Stimulated activated CD4-positive, alpha-beta T cell treated with anti-CD3 and anti-CD28 coated beads, Interleukin-4, amount 100 ng/mL, for 24 hours (primary cell): Measurements from ENCODE around the gene TTYH3.
"Not testable (repeated sequence)": the region's sequence is repeated elsewhere in the genome, so short reads cannot be mapped to it uniquely, and the experiment has no call there.

Source experiments
- DNase-seq: peaks from one replicate; pipeline ENCODE4 v3.0.0-alpha.2; 2020

TTYH3 gene

GRCh38 chr7:2666588-2667250 is 34.9 kb downstream of the TTYH3 start:
- no peak for DNase-seq

- no peak for DNase-seq
These were observed 36.1 kb downstream of the TTYH3 start for GRCh38 chr7:2667843-2668242.

GRCh38 chr7:2668401-2668800 is 36.6 kb downstream of the TTYH3 start:
- no peak for DNase-seq

GRCh38 chr7:2670171-2670570 is 38.4 kb downstream of the TTYH3 start:
- DNase-seq, result no peak

- peak; percentile 73 for DNase-seq
These were observed 39.1 kb downstream of the TTYH3 start for GRCh38 chr7:2670720-2671391.

GRCh38 chr7:2673214-2673613 is 41.4 kb downstream of the TTYH3 start:
- DNase-seq, result not testable (repeated sequence)

- DNase-seq, result no peak
These were observed 42.1 kb downstream of the TTYH3 start for GRCh38 chr7:2673934-2674333.

GRCh38 chr7:2675256-2675764 is 43.5 kb downstream of the TTYH3 start:
- DNase-seq, result no peak

- DNase-seq, result not testable (repeated sequence)
These were observed 44.8 kb downstream of the TTYH3 start for GRCh38 chr7:2676576-2676975.

- not testable (repeated sequence) for DNase-seq
These were observed 46.7 kb downstream of the TTYH3 start for GRCh38 chr7:2678454-2678853.

- not testable (repeated sequence) for DNase-seq
These were observed 47.6 kb downstream of the TTYH3 start for GRCh38 chr7:2679135-2680127.

GRCh38 chr7:2680256-2680655 is 48.5 kb downstream of the TTYH3 start:
- no peak for DNase-seq

- peak; percentile 55 for DNase-seq
These were observed 49.2 kb downstream of the TTYH3 start for GRCh38 chr7:2680792-2681490.

- DNase-seq, result no peak
These were observed 50.4 kb downstream of the TTYH3 start for GRCh38 chr7:2681929-2682799.

- no peak for DNase-seq
These were observed 52.7 kb downstream of the TTYH3 start for GRCh38 chr7:2684501-2684900.

- DNase-seq, result no peak
These were observed 54.3 kb downstream of the TTYH3 start for GRCh38 chr7:2686101-2686500.

- no peak for DNase-seq
These were observed 55.6 kb downstream of the TTYH3 start for GRCh38 chr7:2687338-2687869.

GRCh38 chr7:2687881-2688318 is 56.1 kb downstream of the TTYH3 start, which contains the start of gene AMZ1:
TSS of gene AMZ1 (plus strand) at chr7:2688202. CDS start at chr7:2700452, 12,250 bp downstream.
- DNase-seq, result no peak

- DNase-seq, result no peak
These were observed 56.9 kb downstream of the TTYH3 start for GRCh38 chr7:2688409-2689342.

- no peak for DNase-seq
These were observed 57.6 kb downstream of the TTYH3 start for GRCh38 chr7:2689343-2689847.
